GM12878 (cell line): Measurements from ENCODE around the gene SRRD. TPM values are rescaled to one million over a fixed set of nuclear protein-coding genes. Genes with fewer than 3 reads are reported as not detected.

Source experiments
- ATAC-seq: fragments of 200-7000 bp; cut with Tn5 transposase; 3 replicates; pipeline ENCODE4 v1.9.1; 2020; ENCODE audit warnings: mild to moderate bottlenecking, moderate library complexity
- BruUV-seq: library from RNA; stranded (reverse); fragments of 400-500 nt; replicated peaks from 2 replicates; lab custom pipeline; 2021; lab: Mats Ljungman, UMichigan
- CTCF ChIA-PET: fragments of 300-600 bp; sonication (Branson Sonifier 250); formaldehyde crosslinking; extraction: SDS; loops from one replicate; lab custom pipeline; 2021; ENCODE audit warnings: inconsistent platforms; lab: Yijun Ruan, JAX
- POLR2A ChIA-PET: fragments of 350-600 bp; formaldehyde crosslinking; extraction: SDS; loops from one replicate; lab custom pipeline; 2021; ENCODE audit warnings: inconsistent platforms; lab: Charles Lee
- RAD21 ChIA-PET: fragments of 300-600 bp; sonication (Branson Sonifier 250); formaldehyde crosslinking; loops from one replicate; lab custom pipeline; 2023; ENCODE audit warnings: antibody characterized with exemption; ENCODE audit not compliant: unreplicated experiment; lab: Charles Lee
- SMC1A ChIA-PET: fragments of 300-600 bp; sonication (Branson Sonifier 250); formaldehyde crosslinking; loops from one replicate; lab custom pipeline; 2023; ENCODE audit not compliant: unreplicated experiment, uncharacterized antibody; lab: Charles Lee
- DNase-seq: peaks from one replicate; pipeline ENCODE4 v3.0.0-alpha.2; 2011; ENCODE audit warnings: low read depth, low spot score
- FAIRE-seq: peaks from 3 replicates; lab custom pipeline; 2011; peaks lifted over from hg19 to GRCh38; lab: Jason Lieb, UNC
- H2AFZ ChIP-seq: 2 replicates; pipeline ENCODE4 v1.6.0; 2011; ENCODE audit warnings: low read depth, low read length, control low read depth; ENCODE audit not compliant: control insufficient read depth
- H3K27ac ChIP-seq: 2 replicates; pipeline ENCODE4 v1.5.1; 2011; ENCODE audit warnings: control low read depth; ENCODE audit not compliant: control insufficient read depth, insufficient read depth
- H3K27me3 ChIP-seq, 2 experiments: replicated peaks in 1 of 2; 2 replicates each; pipeline versions ENCODE4 v1.6.0 to v1.6.1; 2011; ENCODE audit warnings: low read length in 1 of 2; ENCODE audit not compliant: control insufficient read depth in 2 of 2, insufficient read depth in 2 of 2
- H3K36me3 ChIP-seq, 2 experiments: 2 replicates each; pipeline ENCODE4 v1.5.1; 2011; ENCODE audit warnings: low read length in 1 of 2; ENCODE audit not compliant: control insufficient read depth in 2 of 2, insufficient read depth in 2 of 2
- H3K4me1 ChIP-seq: 2 replicates; pipeline ENCODE4 v1.6.1; 2011; ENCODE audit warnings: mild to moderate bottlenecking, low read length, moderate library complexity, mixed read lengths; ENCODE audit not compliant: control insufficient read depth, insufficient read depth
- H3K4me2 ChIP-seq: 2 replicates; pipeline ENCODE4 v1.6.0; 2011; ENCODE audit warnings: control low read depth; ENCODE audit not compliant: control insufficient read depth, insufficient read depth
- H3K4me3 ChIP-seq: fragments of 200-600 bp; sonication (generic); 2 replicates; pipeline ENCODE4 v1.5.1; 2016
- H3K79me2 ChIP-seq: 2 replicates; pipeline ENCODE4 v1.6.0; 2011; ENCODE audit warnings: low read length; ENCODE audit not compliant: control insufficient read depth, insufficient read depth
- H3K9ac ChIP-seq: 2 replicates; pipeline ENCODE4 v1.8.0; 2011; ENCODE audit warnings: low read length, control low read depth, mixed read lengths; ENCODE audit not compliant: control insufficient read depth, insufficient read depth
- H3K9me3 ChIP-seq: replicated peaks from 3 replicates; pipeline ENCODE4 v1.5.1; 2011; ENCODE audit warnings: mild to moderate bottlenecking, low read length; ENCODE audit not compliant: control insufficient read depth, insufficient read depth
- H4K20me1 ChIP-seq: 2 replicates; pipeline ENCODE4 v1.6.0; 2011; ENCODE audit not compliant: control insufficient read depth, insufficient read depth
- JUND ChIP-seq: IDR thresholded peaks from 2 replicates; pipeline ENCODE4 v1.6.1; 2012; ENCODE audit warnings: low read depth, mild to moderate bottlenecking, low read length, improper control_type of control experiment, moderate library complexity
- KAT2A ChIP-seq: conservative IDR thresholded peaks from 2 replicates; pipeline ENCODE4 v1.6.1; 2011; ENCODE audit warnings: low read depth, low read length; ENCODE audit not compliant: control insufficient read depth
- MEF2B ChIP-seq: fragments of 450-650 bp; IDR thresholded peaks from 2 replicates; pipeline ENCODE4 v1.6.1; 2018; ENCODE audit warnings: mild to moderate bottlenecking, moderate library complexity; ENCODE audit not compliant: partially characterized antibody, poor library complexity, severe bottlenecking
- SMC3 ChIP-seq: IDR thresholded peaks from 2 replicates; pipeline ENCODE4 v1.6.1; 2011; ENCODE audit warnings: low read length, improper control_type of control experiment, borderline replicate concordance
- TARDBP ChIP-seq: IDR thresholded peaks from 2 replicates; pipeline ENCODE4 v1.6.1; 2016; ENCODE audit warnings: borderline replicate concordance
- ZBED1 ChIP-seq: IDR thresholded peaks from 2 replicates; pipeline ENCODE4 v1.6.1; 2016; ENCODE audit warnings: borderline replicate concordance
- WGBS: methylation state at CpG from one replicate; pipeline ENCODE4 v1.1.6; 2016; ENCODE audit warnings: low lambda C conversion rate; ENCODE audit not compliant: insufficient replicate concordance, insufficient coverage; ENCODE audit errors: missing lambda C conversion rate; 5-methylcytosine and 5-hydroxymethylcytosine counted together
- in situ Hi-C: fragments of 300-500 bp; cut with MboI; formaldehyde crosslinking; loops from 9 replicates; pipeline ENCODE4 v1.14.3; 2018; ENCODE audit warnings: mixed read lengths
- intact Hi-C: fragments of 100-400 bp; cut with micrococcal nuclease; formaldehyde crosslinking; loops from one replicate; pipeline ENCODE4 v1.14.2; 2022; ENCODE audit not compliant: unreplicated experiment
- polyA plus RNA-seq, 11 experiments: library from polyadenylated mRNA; depleted of rRNA in 4 of 11; unstranded in 6 of 11; stranded (reverse) in 5 of 11; fragments of >200 nt; fragmentation: Nextera tagmentation in 4 of 11; fragmentation: Illumina TruSeq in 1 of 11; extraction: Ambion mirVana in 4 of 11; extraction: Trizol in 1 of 11; gene quantifications; 1 replicate in 1 of 11; 2 replicates in 10 of 11; pipeline versions ENCODE4 v1.2.1 to v1.2.3, GENCODE V29; 2011 to 2016; ENCODE audit warnings: inconsistent platforms in 2 of 11, missing spikeins in 2 of 11, low read depth in 1 of 11
- total RNA-seq, 4 experiments: library from RNA; depleted of rRNA in 3 of 4; stranded (reverse); fragments of >200 nt in 3 of 4; fragmentation: Illumina TruSeq in 1 of 4; extraction: Trizol in 1 of 4; gene quantifications; 2 replicates each; pipeline versions ENCODE4 v1.2.1 to v1.2.3, GENCODE V29; 2013 to 2021
- TF ChIP-seq, protein P1 (sequence below): fragments of 450-650 bp; formaldehyde crosslinking; IDR thresholded peaks from 2 replicates; pipeline ENCODE4 v1.5.0; 2022; ENCODE audit warnings: mild to moderate bottlenecking, missing genetic modification characterization
- TF ChIP-seq, protein P2 (sequence below): IDR thresholded peaks from 2 replicates; pipeline ENCODE4 v1.6.1; 2012; ENCODE audit warnings: low read depth, low read length, improper control_type of control experiment
- TF ChIP-seq, protein P3 (sequence below): fragments of 450-650 bp; IDR thresholded peaks from 2 replicates; pipeline ENCODE4 v1.6.1; 2016; ENCODE audit warnings: mild to moderate bottlenecking, moderate library complexity, borderline replicate concordance

Gene SRRD
- total and polyA plus RNA-seq, 10 of the 15 experiments (the other 5 are each of a cell fraction or from before 2014, with no cell fraction given): 4.1 to 50.6 (median 27.5) TPM

- no peak for TF ChIP-seq KAT2A
- TF ChIP-seq, protein P1, sequence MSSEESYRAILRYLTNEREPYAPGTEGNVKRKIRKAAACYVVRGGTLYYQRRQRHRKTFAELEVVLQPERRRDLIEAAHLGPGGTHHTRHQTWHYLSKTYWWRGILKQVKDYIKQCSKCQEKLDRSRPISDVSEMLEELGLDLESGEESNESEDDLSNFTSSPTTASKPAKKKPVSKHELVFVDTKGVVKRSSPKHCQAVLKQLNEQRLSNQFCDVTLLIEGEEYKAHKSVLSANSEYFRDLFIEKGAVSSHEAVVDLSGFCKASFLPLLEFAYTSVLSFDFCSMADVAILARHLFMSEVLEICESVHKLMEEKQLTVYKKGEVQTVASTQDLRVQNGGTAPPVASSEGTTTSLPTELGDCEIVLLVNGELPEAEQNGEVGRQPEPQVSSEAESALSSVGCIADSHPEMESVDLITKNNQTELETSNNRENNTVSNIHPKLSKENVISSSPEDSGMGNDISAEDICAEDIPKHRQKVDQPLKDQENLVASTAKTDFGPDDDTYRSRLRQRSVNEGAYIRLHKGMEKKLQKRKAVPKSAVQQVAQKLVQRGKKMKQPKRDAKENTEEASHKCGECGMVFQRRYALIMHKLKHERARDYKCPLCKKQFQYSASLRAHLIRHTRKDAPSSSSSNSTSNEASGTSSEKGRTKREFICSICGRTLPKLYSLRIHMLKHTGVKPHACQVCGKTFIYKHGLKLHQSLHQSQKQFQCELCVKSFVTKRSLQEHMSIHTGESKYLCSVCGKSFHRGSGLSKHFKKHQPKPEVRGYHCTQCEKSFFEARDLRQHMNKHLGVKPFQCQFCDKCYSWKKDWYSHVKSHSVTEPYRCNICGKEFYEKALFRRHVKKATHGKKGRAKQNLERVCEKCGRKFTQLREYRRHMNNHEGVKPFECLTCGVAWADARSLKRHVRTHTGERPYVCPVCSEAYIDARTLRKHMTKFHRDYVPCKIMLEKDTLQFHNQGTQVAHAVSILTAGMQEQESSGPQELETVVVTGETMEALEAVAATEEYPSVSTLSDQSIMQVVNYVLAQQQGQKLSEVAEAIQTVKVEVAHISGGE (CRISPR knock-in tag): no peak
- TF ChIP-seq TARDBP: no peak
Observed at GRCh38 chr22:26448941-26449340, 34.7 kb upstream of the SRRD start (continued).

GRCh38 chr22:26450453-26451185, 33.1 kb upstream of the SRRD start:
- Histone ChIP-seq H4K20me1 (0 out of 2 replicates have a peak, but pooled peaks cover 3% of the 10 kb centered on the region), H3K4me3 (no peak overlapping the region), H2AFZ (no peak overlapping the region), H3K4me2 (no peak overlapping the region), H3K79me2 (no peaks in the 10 kb centered on the region), H3K27ac (no peak overlapping the region), H3K9ac (no peak overlapping the region), H3K27me3 (no peaks in the 10 kb centered on the region), H3K4me1 (no peaks in the 10 kb centered on the region), H3K36me3 (peaks cover 7 to 17% of the 10 kb centered on the region in 2 experiments), H3K9me3 (no peaks in the 10 kb centered on the region)
- CTCF ChIA-PET: no interaction called here
- BruUV-seq: no TSS peak
- intact Hi-C loops (no loop called here), in situ Hi-C loops (no loop called here)
- no peak for ATAC-seq
- 89% methylated on average over 9 of the region's 9 CpGs for WGBS
- no peak for DNase-seq
- RAD21 ChIA-PET: no interaction called here
- SMC1A ChIA-PET: interaction anchor here (1.8 kb wide), 1 partner anchor 15 kb away, joined by 4 read pairs; no protein-coding TSS in a partner anchor
- no peak for TF ChIP-seq MEF2B
- TF ChIP-seq, protein P2, sequence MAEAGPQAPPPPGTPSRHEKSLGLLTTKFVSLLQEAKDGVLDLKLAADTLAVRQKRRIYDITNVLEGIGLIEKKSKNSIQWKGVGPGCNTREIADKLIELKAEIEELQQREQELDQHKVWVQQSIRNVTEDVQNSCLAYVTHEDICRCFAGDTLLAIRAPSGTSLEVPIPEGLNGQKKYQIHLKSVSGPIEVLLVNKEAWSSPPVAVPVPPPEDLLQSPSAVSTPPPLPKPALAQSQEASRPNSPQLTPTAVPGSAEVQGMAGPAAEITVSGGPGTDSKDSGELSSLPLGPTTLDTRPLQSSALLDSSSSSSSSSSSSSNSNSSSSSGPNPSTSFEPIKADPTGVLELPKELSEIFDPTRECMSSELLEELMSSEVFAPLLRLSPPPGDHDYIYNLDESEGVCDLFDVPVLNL: no peak
- TF ChIP-seq JUND: no peak
- TF ChIP-seq, protein P3, sequence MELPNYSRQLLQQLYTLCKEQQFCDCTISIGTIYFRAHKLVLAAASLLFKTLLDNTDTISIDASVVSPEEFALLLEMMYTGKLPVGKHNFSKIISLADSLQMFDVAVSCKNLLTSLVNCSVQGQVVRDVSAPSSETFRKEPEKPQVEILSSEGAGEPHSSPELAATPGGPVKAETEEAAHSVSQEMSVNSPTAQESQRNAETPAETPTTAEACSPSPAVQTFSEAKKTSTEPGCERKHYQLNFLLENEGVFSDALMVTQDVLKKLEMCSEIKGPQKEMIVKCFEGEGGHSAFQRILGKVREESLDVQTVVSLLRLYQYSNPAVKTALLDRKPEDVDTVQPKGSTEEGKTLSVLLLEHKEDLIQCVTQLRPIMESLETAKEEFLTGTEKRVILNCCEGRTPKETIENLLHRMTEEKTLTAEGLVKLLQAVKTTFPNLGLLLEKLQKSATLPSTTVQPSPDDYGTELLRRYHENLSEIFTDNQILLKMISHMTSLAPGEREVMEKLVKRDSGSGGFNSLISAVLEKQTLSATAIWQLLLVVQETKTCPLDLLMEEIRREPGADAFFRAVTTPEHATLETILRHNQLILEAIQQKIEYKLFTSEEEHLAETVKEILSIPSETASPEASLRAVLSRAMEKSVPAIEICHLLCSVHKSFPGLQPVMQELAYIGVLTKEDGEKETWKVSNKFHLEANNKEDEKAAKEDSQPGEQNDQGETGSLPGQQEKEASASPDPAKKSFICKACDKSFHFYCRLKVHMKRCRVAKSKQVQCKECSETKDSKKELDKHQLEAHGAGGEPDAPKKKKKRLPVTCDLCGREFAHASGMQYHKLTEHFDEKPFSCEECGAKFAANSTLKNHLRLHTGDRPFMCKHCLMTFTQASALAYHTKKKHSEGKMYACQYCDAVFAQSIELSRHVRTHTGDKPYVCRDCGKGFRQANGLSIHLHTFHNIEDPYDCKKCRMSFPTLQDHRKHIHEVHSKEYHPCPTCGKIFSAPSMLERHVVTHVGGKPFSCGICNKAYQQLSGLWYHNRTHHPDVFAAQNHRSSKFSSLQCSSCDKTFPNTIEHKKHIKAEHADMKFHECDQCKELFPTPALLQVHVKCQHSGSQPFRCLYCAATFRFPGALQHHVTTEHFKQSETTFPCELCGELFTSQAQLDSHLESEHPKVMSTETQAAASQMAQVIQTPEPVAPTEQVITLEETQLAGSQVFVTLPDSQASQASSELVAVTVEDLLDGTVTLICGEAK: no peak
- TF ChIP-seq ZBED1: no peak
- no peak for TF ChIP-seq SMC3
- POLR2A ChIA-PET: no interaction called here
- FAIRE-seq: no peak
